ENCODE data around the gene SCUBE1. TPM values are rescaled to one million over a fixed set of nuclear protein-coding genes. Genes with fewer than 3 reads are reported as not detected.

Gene SCUBE1
- total and polyA plus RNA-seq, 2 of the 8 experiments (the other 6 are each of a cell fraction or from before 2014, with no cell fraction given), result 2.3 to 4.9 TPM

GRCh38 chr22:43227239-43227630 lies 115.9 kb downstream of the SCUBE1 start:
- no peak overlapping the region for H4K5ac ChIP-seq (ENCODE audit: insufficient read length, low read depth, low read length)
- TF ChIP-seq NANOG (IDR thresholded peaks at IDR 0.05; ENCODE audit: insufficient read depth, low read depth, low read length, poor library complexity, severe bottlenecking) (no peak), SP2 (IDR thresholded peaks at IDR 0.05; ENCODE audit: low read length) (no peak), JUND (IDR thresholded peaks at IDR 0.05; ENCODE audit: low read length) (no peak), BCL11A (IDR thresholded peaks at IDR 0.05; ENCODE audit: low read depth in 2 of 2, low read length in 2 of 2) (no peak), TEAD4 (IDR thresholded peaks at IDR 0.05; ENCODE audit: low read depth, low read length) (no peak), USF2 (IDR thresholded peaks at IDR 0.05; ENCODE audit: low read length) (no peak), CHD1 (IDR thresholded peaks at IDR 0.05; ENCODE audit: low read depth, low read length) (no peak), CBX5 (IDR thresholded peaks at IDR 0.05; ENCODE audit: low read depth, low read length) (no peak), SRF (IDR thresholded peaks at IDR 0.05; ENCODE audit: low read depth, low read length) (no peak), TAF1 (IDR thresholded peaks at IDR 0.05; ENCODE audit: low read depth, low read length) (no peak), GTF2F1 (IDR thresholded peaks at IDR 0.05; ENCODE audit: borderline replicate concordance, low read depth, low read length) (no peak), RFX5 (IDR thresholded peaks at IDR 0.05; ENCODE audit: borderline replicate concordance, low read depth, low read length) (no peak), MAX (IDR thresholded peaks at IDR 0.05) (no peak)

More at GRCh38 chr22:43227239-43227630, 115.9 kb downstream of the SCUBE1 start:
- POLR2A ChIA-PET (ENCODE audit: partially characterized antibody), result interaction anchor here (1.0 to 2.2 kb wide), 4 partner anchors 14 to 613 kb away, joined by 3 to 5 read pairs (median 4); partner anchors contain the start of gene POLDIP3
- no peak for FAIRE-seq
- no peak for DNase-seq (ENCODE audit: low read depth in 1 of 2, low spot score in 2 of 2)
- no peaks in the 10 kb centered on the region for H3K9me3 ChIP-seq (ENCODE audit: insufficient read depth in 2 of 2, low read depth in 1 of 2, low read length in 1 of 2)
- no peak overlapping the region for H3K4ac ChIP-seq (replicated peaks; ENCODE audit: insufficient read length, low read depth, low read length)
- H4K91ac ChIP-seq (replicated peaks; ENCODE audit: insufficient read length, low read length), result peak overlapping the region; percentile 41
- no peaks in the 10 kb centered on the region for H3K36me3 ChIP-seq (ENCODE audit: control insufficient read depth in 2 of 4, insufficient read depth in 4 of 4, low read length in 3 of 4)
- H3K27me3 ChIP-seq (replicated peaks in 1 of 4; ENCODE audit: control insufficient read depth in 3 of 4, extremely low read depth in 1 of 4, insufficient read depth in 3 of 4, low read length in 3 of 4), result peaks cover 0 to 4% (median 3%) of the 10 kb centered on the region in 4 experiments; a peak in 2 of 7 replicates
- H2BK12ac ChIP-seq (ENCODE audit: low read depth, low read length), result 0 out of 2 replicates have a peak overlapping the region, but pooled peaks have one; percentile 19
- no peak overlapping the region for H3K56ac ChIP-seq (replicated peaks; ENCODE audit: insufficient read length, low read depth, low read length)
- H3K79me2 ChIP-seq (ENCODE audit: control insufficient read depth in 1 of 2, insufficient read depth in 2 of 2, low read length in 2 of 2), result no peaks in the 10 kb centered on the region
- 91% methylated on average over 16 of the region's 17 CpGs; no CpG with 5 or more reads in 1 of the 2 experiments for WGBS, 2 experiments (ENCODE audit: extremely low coverage in 1 of 2, insufficient coverage in 1 of 2, insufficient read length in 1 of 2, insufficient replicate concordance in 2 of 2, low coverage in 1 of 2, low lambda C conversion rate in 2 of 2, missing lambda C conversion rate in 1 of 2)
- H2AFZ ChIP-seq (ENCODE audit: low read length), result no peak overlapping the region
- CTCF ChIA-PET (ENCODE audit: partially characterized antibody), result interaction anchor here (1.0 to 26.8 kb wide), 17 partner anchors 12 to 158 kb away, joined by 3 to 388 read pairs (median 9); partner anchors contain the start of gene TTLL12
- H4K20me1 ChIP-seq (replicated peaks in 1 of 2; ENCODE audit: control insufficient read depth in 1 of 2, insufficient read depth in 2 of 2, low read length in 2 of 2), result no peaks in the 10 kb centered on the region
- H2BK5ac ChIP-seq (ENCODE audit: low read depth, low read length), result peak overlapping the region; percentile 40
- no peak overlapping the region for H2BK20ac ChIP-seq (ENCODE audit: low read length)
- no peak overlapping the region for H3K27ac ChIP-seq (ENCODE audit: low read depth, low read length)
- 0 out of 2 replicates have a peak overlapping the region, but pooled peaks have one; percentile 26 for H2AK5ac ChIP-seq (ENCODE audit: low read depth, low read length)
- no peak overlapping the region for H3K23ac ChIP-seq (ENCODE audit: insufficient read length)
- no peak overlapping the region; the same call in 1 of the 2 replicates for H4K8ac ChIP-seq (ENCODE audit: extremely low read depth, insufficient read depth, low read length)
- H3K14ac ChIP-seq (ENCODE audit: insufficient read length), result no peak overlapping the region
- no peaks in the 10 kb centered on the region; the same call in 1 of the 2 replicates for H3K23me2 ChIP-seq (ENCODE audit: low read depth, low read length)
- H3K4me3 ChIP-seq (ENCODE audit: extremely low read depth in 1 of 4, insufficient read depth in 2 of 4, low read depth in 3 of 4, low read length in 4 of 4), result no peak overlapping the region
- no peak overlapping the region for H2BK120ac ChIP-seq (replicated peaks; ENCODE audit: low read depth, low read length)
- H3K4me1 ChIP-seq (replicated peaks in 1 of 4; ENCODE audit: control insufficient read depth in 3 of 4, insufficient read depth in 4 of 4, low read length in 3 of 4), result peaks cover 0 to 19% (median 14%) of the 10 kb centered on the region in 4 experiments; a peak in 6 of 7 replicates
- peak overlapping the region in 1 of 2 experiments; percentile 7; a peak in 1 of 4 replicates for H3K4me2 ChIP-seq (ENCODE audit: insufficient read depth in 1 of 2, low read depth in 2 of 2, low read length in 2 of 2)
- H3K18ac ChIP-seq (ENCODE audit: extremely low read depth, low read length), result no peak overlapping the region
- no peak overlapping the region for H3K9ac ChIP-seq (replicated peaks in 1 of 4; ENCODE audit: extremely low read depth in 1 of 4, low read depth in 3 of 4, low read length in 3 of 4)
- H3K79me1 ChIP-seq (ENCODE audit: low read depth, low read length), result no peaks in the 10 kb centered on the region
- no peak overlapping the region for H2BK15ac ChIP-seq (ENCODE audit: low read length)
